ENCODE data around the gene PIGU. TPM values are rescaled to one million over a fixed set of nuclear protein-coding genes. Genes with fewer than 3 reads are reported as not detected.

Gene PIGU
- total and polyA plus RNA-seq, 9 of the 15 experiments (the other 6 are each of a cell fraction or from before 2014, with no cell fraction given) = 6.5 to 100 (median 28.1) TPM

- H3K27me3 ChIP-seq (ENCODE audit: control insufficient read depth in 2 of 2, insufficient read depth in 2 of 2, low read length in 2 of 2) = no peaks in the 10 kb centered on the region
- intact Hi-C loops (cut with micrococcal nuclease) (no loop called here), in situ Hi-C loops (cut with MboI) (no loop called here)
- no peaks in the 10 kb centered on the region for H3K4me1 ChIP-seq (replicated peaks in 1 of 2; ENCODE audit: control insufficient read depth in 2 of 2, insufficient read depth in 2 of 2, low read length in 2 of 2)
- H3K4me2 ChIP-seq (ENCODE audit: insufficient read depth, low read length) = no peak overlapping the region
- ChIA-PET POLR2A (no interaction called here), CTCF (ENCODE audit: low intra/inter-chr PET ratio) (no interaction called here)
- H3K27ac ChIP-seq (ENCODE audit: extremely low read depth, low read depth, low read length) = no peak overlapping the region
- DNase-seq (ENCODE audit: extremely low read depth in 1 of 4, low spot score in 3 of 4) (no peak), FAIRE-seq (no peak), ATAC-seq (no peak)
- no peak overlapping the region for H2AFZ ChIP-seq (ENCODE audit: low read depth, low read length)
- BruUV-seq (replicated peaks) = no TSS peak
- H3K9me1 ChIP-seq (ENCODE audit: control insufficient read depth, insufficient read depth, low read length) = no peaks in the 10 kb centered on the region
- peaks cover 11% of the 10 kb centered on the region; the same call in 1 of the 3 replicates for H3K36me3 ChIP-seq (ENCODE audit: control insufficient read depth, insufficient read depth, low read length)
- no peaks in the 10 kb centered on the region for H3K79me2 ChIP-seq (ENCODE audit: control insufficient read depth, insufficient read depth, low read length)
- H3K4me3 ChIP-seq = no peak overlapping the region
- H3K9me3 ChIP-seq (replicated peaks; ENCODE audit: control insufficient read depth, insufficient read depth, low read depth, low read length) = no peaks in the 10 kb centered on the region
- H4K20me1 ChIP-seq (replicated peaks; ENCODE audit: control insufficient read depth, insufficient read depth, low read length) = no peaks in the 10 kb centered on the region
- no peak for TF ChIP-seq DDX20 (tag; IDR thresholded peaks at IDR 0.05; ENCODE audit: low read depth)
- TF ChIP-seq ZBTB40 (IDR thresholded peaks at IDR 0.05) = peak; percentile 50
- TF ChIP-seq ZBTB40 (CRISPR knock-in tag; IDR thresholded peaks at IDR 0.05) = no peak
- H3K9ac ChIP-seq (ENCODE audit: insufficient read depth in 1 of 2, low read depth in 2 of 2, low read length in 2 of 2) = no peak overlapping the region
Observed at GRCh38 chr20:34643928-34644327, 33.0 kb downstream of the PIGU start.

Data from K562 (cell line).